Stimulated activated CD4-positive, alpha-beta T cell treated with anti-CD3 and anti-CD28 coated beads, Interleukin-2, amount 100 ng/mL, for 4 hours (primary cell): Measurements from ENCODE around the gene TMPRSS9.
"Not testable (repeated sequence)": the region's sequence is repeated elsewhere in the genome, so short reads cannot be mapped to it uniquely, and the experiment has no call there.

Source experiments
- DNase-seq: peaks from one replicate; pipeline ENCODE4 v3.0.0-alpha.2; 2020; ENCODE audit warnings: low read depth

The TMPRSS9 gene

DNA sequence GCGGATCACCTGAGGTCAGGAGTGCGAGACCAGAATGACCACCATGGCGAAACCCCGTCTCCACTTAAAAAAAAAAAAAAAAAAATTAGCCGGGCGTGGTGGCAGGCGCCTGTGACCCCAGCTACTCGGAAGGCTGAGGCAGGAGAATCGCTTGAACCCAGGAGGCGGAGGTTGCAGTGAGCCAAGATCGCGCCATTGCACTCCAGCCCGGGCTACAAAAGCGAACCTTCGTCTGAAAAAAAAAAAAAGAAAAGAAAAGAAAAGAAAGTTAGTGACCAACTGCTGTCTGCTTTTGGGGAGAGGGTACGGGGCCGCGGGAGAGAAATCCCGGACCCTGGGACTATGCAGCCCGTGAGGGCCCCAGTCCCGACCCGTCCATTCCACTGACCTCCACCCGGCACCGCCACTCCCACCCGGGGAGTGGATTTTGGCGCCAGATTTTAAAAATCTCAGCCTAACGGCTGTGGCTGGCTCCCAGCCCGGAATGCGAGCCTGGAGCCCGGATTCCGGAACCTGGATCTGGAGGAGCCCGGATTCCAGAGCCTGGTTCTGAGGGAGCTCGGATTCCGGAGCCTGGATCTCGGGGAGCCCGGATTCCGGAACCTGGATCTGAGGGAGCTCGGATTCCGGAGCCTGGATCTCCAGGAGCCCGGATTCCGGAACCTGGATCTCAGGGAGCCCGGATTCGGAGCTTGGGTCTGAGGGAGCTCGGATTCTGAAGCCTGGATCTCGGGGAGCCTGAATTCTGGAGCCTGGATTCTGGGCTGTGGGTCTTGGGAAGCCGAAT lies 102.8 kb downstream of the TMPRSS9 start:
- no peak for DNase-seq

DNA sequence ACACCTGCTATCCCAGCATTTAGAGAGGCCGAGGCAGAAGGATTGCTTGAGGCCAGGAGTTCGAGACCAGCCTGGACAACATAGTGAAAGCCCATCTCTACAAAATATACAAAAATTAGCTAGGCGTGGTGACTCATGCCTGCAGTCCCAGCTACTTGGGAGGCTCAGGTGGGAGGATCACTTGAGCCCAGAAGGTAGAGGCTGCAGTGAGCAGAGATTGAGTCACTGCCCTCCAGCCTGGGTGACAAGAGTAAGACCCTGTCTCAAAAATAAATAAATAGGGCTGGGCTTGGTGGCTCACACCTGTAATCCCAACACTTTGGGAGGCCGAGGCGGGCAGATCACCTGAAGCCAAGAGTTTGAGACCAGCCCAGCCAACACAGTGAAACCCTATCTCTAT lies 103.6 kb downstream of the TMPRSS9 start:
- not testable (repeated sequence) for DNase-seq

DNA sequence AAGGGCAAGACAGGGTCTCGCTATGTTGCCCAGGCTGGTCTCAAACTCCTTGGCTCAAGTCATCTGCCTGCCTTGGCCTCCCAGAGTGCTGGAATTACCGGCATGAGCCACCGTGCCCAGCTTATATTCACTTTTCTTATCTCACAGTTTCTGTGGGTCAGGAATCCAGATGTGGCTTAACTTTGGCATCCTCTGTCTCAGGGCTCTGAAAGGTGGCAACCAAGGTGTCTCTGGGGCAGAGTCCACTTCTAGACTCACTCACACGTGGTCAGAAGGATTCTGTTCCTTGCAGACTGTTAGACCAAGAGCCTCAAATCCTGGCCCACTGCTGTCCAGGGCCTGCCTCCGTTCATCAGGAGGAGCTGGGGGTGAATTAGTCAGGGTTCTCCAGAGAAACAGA lies 104.3 kb downstream of the TMPRSS9 start:
- no peak for DNase-seq

DNA sequence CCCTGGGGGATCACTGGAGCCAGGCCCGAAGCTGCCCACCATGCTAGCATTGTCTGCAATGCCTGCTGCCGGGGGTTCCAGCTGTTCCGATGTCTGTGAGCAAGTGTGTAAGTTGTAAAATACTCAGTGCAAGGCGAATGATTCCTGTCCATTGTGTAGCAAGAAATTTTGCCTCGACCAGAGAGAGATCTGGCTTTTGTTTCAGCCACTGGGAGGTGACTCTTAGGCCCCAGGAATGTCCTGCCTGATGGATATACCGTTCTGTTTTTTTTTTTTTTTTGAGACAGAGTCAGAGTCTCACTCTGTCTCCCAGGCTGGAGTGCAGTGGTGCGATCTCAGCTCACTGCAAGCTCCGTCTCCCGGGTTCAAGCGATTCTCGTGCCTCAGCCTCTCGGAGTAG lies 108.5 kb downstream of the TMPRSS9 start:
- no peak for DNase-seq

DNA sequence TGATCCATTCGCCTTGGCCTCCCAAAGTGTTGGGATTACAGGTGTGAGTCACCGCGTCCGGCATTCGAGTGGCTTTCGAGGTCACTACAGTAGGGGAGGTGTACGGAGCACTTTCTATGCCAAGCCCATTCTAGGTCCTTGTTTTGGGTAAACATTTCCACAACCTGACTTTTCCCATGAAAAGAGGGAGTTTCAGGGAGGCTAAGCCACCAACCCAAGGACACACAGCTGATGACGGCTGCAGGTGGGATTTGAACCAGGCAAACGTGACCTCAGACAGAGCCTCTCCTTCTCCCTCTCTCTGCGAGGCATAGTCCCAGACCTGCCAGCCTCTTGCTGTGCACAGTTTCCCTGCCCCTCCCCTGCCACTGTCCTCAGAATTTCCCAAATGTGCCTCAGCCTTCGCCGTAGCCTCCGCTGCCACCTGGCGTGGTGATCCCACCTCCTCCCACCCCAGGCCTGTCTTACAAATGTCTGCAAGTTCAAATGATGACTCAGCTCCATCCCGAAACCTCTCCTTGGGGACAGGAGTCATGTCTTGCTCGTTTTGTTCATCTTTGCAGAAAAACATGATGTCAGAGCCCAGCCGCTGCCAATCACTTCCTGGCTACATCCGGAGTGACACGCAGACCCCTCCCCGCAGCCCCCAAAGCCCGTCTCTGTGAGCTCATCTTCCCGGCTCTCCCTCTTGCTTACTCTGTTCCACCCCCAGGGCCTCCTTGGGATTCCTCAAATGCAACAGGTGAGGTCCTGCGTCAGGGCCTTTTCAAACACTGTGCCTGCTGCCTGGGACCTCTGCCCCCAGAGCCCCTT lies 109.2 kb downstream of the TMPRSS9 start:
- DNase-seq: no peak

DNA sequence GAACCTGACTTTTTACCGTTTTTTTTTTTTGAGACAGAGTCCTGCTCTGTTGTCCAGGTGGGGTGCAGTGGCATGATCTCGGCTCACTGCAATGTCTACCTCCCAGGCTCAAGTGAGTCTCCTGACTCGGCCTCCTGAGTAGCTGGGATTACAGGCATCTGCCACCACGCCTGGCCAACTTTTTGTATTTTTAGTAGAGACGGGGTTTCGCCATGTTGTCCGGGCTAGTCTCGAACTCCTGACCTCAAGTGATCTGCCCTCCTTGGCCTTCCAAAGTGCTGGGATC lies 109.8 kb downstream of the TMPRSS9 start:
- DNase-seq: not testable (repeated sequence)

DNA sequence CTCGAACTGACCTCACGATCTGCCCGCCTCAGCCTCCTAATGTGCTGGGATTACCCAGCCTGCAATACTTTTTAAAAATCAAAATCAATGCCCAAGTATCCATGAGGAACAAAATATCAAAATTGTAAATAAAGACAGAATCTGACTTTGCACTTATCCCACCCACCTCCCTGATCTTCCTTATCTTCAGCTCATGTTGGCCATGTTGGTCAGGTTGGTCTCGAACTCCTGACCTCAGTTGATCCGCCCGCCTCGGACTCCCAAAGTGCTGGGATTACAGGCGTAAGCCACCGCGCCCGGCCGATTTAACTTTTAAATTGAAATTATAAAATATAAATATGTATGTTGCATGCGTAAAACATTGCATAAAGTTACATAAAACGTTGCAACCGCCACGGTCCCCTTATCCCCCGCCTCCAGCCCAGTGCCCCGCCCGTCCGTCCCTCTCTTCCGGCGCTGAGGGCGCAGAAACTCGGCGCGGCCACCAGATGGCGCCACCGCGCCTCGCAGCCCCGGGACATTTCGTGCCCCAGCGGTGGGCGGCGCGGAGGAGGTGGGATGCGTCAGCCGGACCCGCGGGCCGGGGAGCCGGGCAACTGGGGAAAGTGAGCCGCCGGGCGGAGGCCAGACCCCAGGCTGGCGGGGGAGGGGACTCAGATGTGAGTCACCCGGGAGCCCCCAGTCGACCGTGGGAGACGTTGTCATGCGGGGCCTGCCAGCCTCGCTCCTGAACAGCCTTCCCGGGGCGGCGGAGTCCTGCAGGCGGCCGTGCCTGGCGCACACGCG lies 114.4 kb downstream of the TMPRSS9 start:
- peak; percentile 94 for DNase-seq

DNA sequence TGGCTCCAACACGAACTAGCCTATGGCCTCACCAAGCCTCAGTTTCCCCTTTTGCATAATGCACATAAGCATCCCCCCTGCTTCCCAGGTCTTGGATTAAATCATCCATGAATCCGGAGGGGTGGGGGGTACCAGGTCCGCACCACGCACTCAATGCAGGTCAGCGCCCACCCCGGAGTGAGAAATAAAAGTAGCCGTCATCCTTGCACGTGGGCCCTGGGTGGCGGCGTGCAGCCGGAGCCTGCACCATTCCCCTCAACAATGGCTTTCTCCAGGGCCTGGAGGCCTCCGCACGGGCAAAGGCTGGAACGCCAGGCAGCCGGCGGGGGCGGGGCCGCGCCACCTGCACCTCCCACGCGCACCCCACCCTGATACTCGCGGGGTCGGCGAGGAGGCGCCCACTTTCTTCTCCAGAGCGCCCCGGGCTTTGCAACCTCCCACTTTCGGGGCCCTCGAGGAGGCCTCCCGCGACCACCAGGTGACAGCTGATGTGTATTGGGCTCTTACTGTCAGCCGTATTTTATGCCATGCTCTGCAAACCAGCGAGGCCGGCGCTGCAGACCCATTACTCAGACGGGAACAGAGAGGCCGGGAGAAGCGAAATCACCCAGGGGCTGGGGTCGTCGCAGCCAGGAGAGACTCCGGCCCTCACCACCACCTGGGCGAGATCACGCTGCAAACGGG lies 115.1 kb downstream of the TMPRSS9 start:
- peak; percentile 53 for DNase-seq
